ENCODE results near the gene SERPINA12.
"Not testable (repeated sequence)": the region's sequence is repeated elsewhere in the genome, so short reads cannot be mapped to it uniquely, and the experiment has no call there.

SERPINA12 gene

DNA sequence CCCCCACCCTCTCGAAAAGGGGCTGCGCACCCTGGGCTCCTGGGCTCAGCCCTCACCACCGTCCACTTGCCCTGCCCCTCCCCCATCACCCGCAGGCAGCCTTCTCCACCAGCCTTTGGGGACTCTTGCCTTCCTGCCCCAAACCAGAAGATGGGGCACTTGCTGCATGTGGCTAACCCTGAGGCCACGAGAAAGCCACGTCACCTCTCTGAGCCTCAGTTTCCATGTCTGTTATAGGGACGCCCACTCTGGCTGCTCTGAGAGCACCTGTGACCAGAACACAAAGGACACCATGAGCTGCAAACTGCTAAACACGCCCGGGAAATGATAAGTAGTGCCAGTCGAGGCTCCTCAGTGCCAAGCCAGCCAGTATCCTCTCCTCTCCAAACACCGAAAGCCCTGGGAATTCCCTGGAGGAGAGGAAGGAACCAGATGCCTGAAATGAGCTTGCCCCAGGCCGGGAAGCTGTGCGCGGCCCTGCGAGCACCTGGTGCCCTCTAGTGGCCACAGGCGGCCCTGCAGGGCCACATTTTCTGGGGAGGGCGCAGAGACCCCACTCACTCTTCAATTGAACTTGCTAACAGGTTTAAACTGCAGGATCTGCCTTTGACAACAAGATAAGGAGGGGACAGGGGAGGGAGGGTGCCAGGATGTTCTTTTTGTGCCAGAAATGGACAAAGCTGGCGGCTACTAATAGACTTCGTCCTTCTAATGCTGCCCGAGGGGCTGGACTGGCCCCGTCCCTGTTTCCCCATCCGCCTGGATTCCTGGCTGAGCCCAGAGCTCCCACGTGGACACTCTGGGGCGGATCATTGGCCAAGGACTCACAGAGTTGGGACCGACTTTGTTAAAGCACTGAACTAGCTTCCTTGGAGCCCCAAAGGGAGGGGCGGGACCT, 23.1 kb downstream of the SERPINA12 start:
- DNase-seq = peak; percentile 12 to 25

DNA sequence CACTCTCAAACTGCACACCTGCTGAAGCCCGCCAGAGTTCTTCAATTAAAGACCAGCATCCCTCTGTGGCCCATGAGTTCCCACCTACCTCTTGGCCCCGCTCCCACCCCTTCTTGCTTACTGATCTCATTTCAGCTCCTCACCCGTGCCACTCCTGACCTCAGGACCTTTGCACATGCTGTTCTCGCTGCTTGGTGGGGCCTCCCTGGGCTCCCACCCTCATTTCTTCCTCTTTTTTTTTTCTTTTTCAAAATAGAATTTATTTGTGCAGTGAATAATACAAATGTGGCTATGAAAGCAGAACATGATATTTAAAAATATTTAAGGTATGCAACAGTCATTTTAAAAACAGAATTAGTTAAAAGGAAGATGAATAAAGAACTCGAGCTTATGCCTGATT, 24.8 kb downstream of the SERPINA12 start:
- DNase-seq = no peak

DNA sequence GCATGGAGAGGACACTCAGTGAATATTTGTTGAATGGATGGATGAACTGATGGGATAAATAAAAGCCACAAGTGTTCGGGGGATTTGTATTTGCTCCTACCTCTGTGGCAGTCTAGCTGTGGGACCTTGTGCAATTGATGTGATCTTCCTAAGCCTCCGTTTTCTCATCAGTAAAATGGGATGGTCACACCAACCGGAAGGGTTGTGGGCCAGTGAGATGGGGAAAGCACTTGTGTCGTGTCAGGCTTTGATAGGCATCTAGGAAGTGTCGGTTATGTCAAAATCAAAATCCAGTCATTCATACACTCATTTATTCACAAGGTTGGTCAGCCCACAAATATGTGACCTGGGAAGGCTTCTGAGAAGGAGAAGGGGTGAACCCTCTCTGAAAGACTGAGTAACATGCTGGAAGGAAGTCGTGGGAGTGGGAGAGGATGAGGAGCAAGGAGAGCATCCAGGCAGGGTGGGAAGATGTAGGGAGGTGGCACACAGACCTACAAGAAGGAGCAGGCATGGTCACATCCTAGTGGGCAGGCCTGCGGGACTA, 25.5 kb downstream of the SERPINA12 start:
- no peak for DNase-seq

DNA sequence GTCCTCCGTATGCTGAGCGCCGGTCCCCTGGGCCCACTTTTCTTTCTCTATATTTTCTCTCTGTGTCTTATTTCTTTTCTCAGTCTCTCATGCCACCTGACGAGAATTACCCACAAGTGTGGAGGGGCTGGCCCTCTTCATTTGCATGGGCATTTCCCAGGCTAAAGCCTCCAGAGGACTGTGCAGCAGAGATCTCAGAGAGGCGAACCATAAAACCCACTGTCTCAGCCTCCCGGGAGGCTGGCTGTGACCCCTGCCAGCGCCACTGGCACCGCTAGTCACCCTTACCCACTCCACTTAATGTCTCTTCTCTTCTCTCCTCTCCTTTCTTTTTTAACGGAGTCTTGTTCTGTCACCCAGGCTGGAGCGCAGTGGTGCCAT, 26.2 kb downstream of the SERPINA12 start:
- no peak for DNase-seq

DNA sequence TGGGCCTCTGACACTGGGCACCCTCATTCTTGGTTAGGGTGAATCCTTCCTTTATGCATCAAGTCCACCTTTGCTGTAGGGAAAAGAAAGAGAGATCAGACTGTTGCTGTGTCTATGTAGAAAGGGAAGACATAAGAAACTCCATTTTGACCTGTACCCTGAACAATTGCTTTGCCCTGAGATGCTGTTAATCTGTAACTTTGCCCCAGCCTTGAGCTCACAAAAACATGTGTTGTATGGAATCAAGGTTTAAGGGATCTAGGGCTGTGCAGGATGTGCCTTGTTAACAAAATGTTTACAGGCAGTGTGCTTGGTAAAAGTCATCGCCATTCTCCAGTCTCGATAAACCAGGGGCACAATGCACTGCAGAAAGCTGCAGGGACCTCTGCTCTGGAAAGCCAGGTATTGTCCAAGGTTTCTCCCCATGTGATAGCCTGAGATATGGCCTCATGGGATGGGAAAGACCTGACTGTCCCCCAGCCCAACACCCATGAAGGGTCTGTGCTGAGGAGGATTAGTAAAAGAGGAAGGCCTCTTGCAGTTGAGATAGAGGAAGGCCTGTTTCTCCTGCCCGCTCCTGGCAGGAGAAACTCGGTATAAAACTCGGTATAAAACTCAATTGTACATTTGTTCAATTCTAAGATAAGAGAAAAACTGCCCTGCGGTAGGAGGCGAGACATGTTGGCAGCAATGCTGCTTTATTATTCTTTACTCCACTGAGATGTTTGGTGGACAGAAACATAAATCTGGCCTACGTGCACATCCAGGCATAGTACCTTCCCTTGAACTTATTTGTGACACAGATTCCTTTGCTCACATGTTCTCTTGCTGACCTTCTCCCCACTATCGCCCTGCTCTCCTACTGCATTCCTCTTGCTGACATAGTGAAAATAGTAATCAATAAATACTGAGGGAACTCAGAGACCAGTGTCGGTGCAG, 26.9 kb downstream of the SERPINA12 start:
- DNase-seq = not testable (repeated sequence)

DNA sequence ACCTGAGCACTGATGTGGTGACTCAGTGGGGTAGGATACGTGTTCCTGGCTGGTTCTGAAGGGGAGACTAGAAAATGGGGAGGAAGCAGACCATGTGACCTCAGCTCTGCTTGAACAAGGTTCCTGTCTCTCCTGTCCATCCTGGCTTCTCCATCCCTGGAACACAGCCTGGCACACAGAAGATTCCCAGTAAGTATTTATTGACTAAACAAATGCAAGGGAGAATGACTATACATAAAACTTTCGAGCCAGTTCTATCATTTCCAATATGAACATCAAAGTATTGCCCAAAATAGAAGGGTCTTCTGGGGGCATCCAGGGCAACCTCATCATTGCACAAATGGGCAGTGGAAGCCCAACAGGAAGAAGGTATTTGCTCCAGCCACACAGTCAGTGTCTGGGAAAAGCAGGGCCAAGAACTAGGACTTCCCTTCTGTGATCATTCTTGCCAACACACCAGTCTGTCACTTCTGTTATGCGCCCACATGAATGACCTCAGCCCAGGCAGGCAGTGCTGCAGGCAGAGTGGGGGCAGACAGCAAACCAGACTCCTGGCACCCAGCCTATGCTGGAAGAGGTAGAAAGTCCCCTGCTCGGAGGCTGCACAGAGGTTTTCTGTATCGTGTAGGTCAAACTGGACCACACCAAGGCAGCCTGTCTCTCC, 27.7 kb downstream of the SERPINA12 start:
- DNase-seq = no peak

DNA sequence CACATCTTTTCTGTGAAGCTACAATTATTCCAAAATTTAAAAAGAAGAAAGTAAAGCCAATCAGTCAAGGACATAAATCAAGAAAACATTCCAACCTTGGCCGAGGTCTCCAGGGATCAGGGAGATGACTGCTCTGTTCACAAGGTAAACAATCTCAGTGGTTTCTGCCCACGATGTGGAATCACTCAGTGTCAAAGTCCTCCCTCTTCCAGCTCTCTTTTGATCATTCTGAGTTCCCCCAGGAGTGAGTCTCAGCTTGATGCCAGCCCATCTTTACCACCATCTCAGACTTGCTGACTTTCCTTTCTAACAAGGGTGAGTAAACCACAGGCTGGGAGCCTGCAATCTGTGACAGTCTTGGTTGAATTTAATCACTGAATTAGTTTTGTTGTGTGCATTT, 28.5 kb downstream of the SERPINA12 start:
- no peak for DNase-seq

DNA sequence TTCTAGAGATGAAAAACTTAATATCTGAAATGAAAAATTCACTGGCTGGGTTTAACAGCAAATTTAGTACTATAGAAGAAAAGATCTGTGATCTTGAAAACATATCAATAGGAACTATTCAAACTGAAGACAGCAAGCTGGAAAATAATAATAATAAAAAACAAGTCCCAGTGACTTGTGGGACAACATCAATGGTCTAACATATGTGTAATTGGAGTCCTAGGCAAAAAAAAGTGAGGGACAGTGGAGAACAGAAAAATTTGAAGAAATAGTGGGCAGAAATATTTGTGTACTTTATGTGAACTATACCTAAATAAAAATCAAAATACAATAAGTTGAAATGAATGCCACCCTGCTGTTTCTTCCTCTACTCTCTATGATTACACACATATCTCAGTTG, 30.8 kb downstream of the SERPINA12 start:
- no peak for DNase-seq

DNA sequence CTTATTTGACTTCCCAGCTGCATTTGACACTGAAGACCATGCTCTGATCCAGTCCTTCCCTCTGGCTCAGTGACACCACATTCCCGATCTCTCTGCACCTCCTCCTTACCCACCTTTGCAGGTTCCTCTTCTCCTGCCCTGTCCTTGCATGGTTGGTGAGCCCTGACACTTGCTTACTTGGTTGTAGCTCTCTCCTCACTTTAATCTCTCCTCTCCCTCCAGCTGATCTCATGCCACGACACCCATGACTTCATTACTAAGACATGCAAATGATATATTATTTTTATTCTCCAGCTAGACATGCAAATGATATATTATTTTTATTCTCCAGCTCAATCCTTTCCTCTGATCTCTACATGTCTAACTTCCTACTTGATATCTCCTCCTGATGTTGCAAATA, 33.2 kb downstream of the SERPINA12 start, which contains the start of gene SERPINA9:
Gene SERPINA9 (minus strand): TSS at position 175 of the 400 bp plus-strand sequence. CDS start 6,357 bp downstream, outside the sequence.
- no peak for DNase-seq

DNA sequence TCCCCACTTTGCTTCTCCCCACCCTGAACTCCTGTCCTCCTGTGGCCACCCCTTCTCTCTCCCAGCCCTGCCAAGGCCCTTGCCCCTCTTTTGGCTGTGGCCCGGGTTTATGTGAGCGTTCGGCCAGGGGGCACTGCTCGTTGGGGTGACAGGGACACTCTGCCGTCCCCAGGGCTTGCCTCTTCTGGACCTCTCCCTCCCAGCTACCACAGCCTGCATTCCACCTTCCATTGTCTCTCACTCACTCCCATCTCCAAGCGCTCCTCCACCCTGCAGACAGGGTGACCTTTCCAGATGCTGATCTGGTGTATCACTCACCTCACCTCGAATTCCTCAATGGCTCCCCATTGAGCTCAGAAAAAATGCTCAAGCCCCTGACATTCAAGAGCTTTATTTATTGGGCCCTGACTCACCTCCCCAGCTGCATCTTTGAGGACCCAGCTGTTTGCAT, 34.7 kb downstream of the SERPINA12 start:
- DNase-seq = no peak

DNA sequence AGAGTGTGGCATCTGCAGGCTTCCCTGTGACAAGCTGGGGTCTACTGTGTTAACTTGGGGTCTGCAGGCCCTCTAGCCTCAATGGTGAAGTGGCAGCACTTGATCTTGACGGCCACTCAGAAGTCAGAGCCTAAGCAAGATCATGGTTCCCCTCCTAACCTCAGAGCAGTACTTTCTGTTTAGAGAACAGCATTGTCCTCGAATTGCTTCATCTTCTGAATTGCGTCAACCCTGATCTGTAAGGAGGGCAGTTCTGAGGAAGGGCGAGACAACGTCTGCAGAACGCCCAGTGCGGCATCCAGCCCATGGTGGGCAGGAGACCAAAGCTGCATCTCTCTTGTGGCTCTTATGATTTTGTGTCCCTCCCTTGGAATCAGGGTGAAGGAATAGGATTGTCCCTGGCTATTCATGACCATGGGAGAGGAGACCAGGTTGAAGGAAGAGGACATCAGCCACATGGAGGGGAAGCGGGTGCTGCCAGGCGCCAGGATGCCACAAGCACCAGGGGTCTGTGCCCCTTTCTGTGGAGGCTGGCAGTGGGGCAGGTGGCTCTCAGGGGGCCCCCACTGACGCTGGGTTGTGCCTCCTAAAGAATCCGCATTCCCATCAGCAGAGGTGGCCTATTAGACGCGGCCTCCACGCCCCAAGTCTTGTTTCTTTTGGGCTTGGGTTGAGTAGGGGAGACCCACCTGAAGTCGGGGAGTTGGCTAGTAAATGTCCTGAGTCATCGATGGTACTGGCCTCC, 35.4 kb downstream of the SERPINA12 start:
- DNase-seq = no peak

DNA sequence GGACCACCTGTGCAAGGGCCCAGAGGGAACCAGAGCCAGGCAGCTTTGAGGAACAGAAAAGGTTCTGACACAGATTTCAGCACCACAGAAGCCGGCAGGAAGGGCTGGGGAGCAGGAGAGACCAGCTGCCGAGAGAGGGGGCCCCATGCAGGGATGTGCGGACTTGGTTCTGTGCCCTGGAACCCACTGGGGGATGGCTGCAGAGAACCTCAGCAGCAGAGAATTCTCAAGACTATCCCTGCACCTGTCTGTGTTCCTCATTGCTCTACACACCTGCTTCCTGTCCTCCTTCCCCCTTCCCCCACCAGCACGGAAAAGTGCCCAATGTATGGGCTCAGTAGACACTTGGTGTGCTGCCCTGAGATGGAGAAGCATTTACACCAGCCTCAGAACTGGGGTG, 36.4 kb downstream of the SERPINA12 start:
- DNase-seq = no peak

DNA sequence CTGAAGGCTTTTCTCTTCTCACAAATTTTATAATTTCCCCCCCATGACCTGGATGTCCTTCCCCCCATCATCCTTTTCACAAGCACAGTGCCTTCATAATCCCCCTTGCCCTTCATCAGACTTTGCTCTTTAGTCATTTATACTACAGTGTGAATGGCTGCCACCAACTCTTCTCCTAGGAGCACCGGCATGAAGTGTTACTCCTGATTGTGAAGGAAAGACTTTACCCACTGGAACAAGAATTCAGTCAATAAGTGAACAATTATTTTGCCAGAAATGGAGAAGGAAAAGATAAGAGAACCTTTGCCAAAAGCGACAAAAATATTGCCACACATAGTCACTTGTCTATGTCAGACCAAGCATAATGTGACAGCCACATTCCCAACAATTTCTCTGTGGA, 38.2 kb downstream of the SERPINA12 start:
- DNase-seq = no peak

DNA sequence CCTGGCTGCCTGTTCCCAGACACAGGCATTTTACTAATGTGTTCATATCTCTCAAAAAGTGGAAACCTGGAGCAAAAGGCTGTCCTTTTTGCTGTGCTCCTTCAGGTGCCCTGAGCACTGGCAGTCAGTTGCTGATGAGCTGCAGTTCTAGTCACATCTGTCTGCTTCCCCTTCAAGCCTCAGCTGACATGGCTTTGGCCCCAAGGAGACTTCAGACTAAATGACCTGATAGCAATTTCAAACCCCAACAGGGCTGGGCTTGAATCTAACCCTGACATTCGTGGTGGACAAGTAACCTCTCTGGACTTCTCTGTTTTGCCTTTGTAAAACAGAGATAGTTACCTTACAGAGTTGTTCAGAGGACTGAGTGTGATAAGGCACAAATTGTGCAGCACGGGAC, 39.0 kb downstream of the SERPINA12 start:
- DNase-seq = no peak

DNA sequence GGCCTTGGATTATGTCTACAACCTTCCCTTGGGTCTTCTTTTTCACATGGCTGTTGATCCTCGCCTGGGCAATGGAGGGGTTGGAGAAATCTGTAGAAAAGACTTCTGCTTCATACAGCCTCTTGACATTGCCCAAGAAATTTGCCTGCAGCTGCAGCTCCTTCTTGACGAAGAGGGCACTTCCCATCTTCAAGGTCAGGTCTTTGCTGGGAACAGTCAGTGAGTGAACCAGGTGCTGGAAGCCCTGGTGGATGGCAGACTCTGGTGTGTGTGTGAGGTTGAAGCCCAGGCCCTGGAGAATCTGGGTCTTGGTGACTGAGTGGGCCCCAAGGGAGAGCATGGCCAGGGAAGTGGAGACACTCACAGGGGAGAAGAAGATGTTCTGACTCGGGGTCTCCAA, 40.0 kb downstream of the SERPINA12 start:
- no peak for DNase-seq

DNA sequence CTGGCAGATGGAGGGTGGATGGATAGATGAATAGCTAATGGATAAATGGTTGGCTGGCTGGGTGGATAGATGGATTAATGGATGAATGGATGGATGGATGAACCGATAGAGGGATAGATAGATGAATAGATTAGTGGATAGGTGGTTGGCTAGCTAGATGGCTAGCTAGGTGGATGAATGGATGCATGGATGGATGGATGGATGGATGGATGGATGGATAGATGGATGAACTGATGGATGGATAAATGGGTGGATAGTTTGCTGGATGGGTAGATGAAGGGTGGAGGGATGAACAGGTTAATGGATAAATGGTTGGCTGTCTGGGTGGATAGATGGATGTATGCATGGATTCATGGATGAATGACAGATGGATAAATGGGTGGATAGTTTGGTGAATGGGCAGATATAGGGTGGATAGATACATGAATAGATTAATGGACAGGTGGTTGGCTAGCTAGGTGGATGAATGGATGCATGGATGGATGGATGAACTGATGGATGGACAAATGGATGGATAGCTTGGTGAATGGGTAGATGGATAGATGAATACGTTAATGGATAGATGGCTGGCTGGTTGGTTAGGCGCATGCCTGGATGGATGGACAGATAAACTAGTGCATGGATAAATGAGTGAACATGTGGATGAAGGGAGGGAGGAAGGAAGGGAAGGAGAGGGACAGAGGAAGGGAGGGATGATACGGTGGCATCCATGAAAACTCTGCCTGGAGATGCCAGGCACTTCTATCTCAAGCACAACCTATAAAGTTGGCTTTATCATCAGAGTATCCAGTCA, 41.3 kb downstream of the SERPINA12 start:
- no peak for DNase-seq

DNA sequence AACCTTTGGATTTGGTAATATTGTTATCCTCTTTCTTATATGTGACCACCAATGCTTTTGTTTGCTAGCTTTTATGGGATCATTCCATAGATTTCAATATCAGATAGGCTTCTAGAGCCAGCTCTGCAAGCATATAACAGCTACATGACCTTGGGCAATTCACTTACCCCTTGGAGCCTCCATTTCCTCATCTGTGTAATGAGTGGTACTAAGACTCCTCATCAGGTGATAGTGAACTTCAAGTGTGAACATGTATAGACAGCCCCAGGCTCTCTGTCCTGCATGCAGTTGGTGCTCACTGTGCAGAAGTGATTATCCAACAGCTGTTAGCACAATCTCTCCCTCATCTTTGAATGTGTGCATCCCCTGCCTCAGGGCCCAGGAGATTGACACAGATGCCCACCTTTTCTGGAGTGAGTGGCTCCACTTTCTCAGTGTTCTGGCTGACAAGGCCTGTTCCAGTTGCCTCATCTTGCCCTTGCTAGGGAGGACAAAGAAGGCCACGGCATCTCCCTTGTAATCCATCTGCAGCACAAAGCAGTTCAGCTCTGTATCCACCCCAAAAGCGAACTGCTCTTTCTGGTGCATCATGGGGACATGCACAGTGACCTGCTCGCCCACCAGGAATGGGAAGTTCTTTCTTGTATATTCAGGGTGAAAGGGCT, 42.4 kb downstream of the SERPINA12 start:
- DNase-seq = no peak

DNA sequence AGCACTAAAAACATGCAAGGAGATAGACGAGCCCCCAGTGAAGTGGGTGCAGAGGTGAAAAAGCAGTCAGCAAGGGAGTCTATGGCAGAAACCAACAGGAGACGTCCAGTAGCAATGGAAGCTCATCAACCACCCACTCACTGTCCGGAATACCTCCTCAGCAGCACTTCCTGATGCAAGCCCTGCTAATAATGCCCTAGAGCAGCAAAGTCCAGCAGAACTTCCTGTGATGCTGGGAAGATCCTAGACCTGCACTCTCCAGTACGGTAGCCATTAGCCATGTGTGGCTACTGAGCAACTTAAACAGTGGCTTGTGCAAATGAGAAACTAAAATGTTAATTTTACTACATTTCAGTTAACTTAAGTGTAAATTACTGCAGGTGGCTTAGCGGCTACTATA, 44.2 kb downstream of the SERPINA12 start:
- DNase-seq = no peak

DNA sequence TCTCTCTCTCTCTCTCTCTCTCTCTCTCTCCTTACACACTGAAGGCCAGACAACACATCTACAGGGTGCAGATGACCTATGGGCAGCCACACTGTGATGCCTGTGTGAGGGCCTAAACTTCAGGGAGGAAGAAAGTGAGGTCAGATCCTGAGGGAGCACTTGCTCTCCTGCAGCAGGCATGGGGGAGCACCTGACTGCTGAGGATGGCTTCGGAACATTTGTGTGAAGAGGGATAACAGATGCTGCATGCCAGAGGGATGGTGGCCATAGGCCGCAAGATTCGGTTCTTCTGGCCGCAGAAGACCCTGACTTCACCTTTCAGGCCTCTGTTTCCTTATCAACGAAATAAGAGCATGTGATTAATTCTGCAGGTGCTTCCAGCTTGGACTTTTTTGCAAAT, 45.0 kb downstream of the SERPINA12 start:
- DNase-seq = no peak

DNA sequence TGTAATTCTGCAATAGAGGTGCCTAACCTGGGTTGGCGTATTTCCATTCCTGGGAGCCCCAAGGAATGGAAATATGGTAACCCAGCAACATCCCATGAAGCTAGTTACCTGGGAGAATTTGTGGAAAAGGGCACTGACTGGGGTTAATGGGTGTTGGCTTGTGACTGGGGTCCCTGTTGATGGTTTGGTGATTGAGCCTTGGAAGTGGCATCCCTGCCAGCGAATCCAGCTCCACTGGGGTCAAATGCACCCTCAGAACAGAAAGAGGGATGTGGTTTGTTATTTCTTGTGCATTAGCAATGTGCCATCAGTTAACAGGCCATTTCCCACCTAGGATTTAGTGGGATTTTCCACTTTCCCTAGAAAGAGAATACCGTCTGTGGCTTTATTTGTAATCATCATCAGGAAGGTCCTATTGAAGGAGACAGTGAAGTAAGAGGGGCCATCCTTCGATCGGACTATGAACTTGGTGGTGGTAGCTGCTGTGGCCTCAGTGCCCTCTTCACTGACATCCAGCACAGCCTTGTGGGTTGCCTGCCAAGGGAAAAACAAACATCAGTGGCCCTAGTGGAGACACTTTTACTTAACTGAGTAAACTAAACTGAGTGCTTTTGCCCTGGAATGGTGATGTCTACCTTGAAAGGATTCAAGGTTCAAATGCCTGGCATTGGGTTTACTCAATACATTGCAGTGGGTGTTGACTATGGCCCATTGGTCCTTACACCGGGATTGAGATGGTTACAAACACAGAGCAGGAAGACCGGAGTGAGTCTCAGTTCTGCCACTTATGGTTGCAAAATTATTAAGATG, 46.3 kb downstream of the SERPINA12 start:
- no peak for DNase-seq

All from Kasumi-1 (cell line).